Ishikawa (cell line): ENCODE results near the gene PMFBP1.

Experiments
- CEBPB ChIP-seq: IDR thresholded peaks from 2 replicates; pipeline ENCODE4 v1.6.1; 2012
- CREB1 ChIP-seq: IDR thresholded peaks from 2 replicates; pipeline ENCODE4 v1.6.1; 2012; ENCODE audit warnings: low read depth
- EGR1 ChIP-seq: IDR thresholded peaks from 2 replicates; pipeline ENCODE4 v1.6.1; 2012
- EP300 ChIP-seq: IDR thresholded peaks from 2 replicates; pipeline ENCODE4 v1.6.1; 2012; ENCODE audit warnings: borderline replicate concordance
- FOXM1 ChIP-seq: IDR thresholded peaks from 2 replicates; pipeline ENCODE4 v1.6.1; 2012; ENCODE audit warnings: low read depth, borderline replicate concordance
- NFIC ChIP-seq: IDR thresholded peaks from 2 replicates; pipeline ENCODE4 v1.6.1; 2012
- RAD21 ChIP-seq: IDR thresholded peaks from 2 replicates; pipeline ENCODE4 v1.6.1; 2012; ENCODE audit warnings: low read depth
- TAF1 ChIP-seq: IDR thresholded peaks from 2 replicates; pipeline ENCODE4 v1.6.1; 2012; ENCODE audit warnings: low read depth, mild to moderate bottlenecking
- TCF12 ChIP-seq: IDR thresholded peaks from 2 replicates; pipeline ENCODE4 v1.6.1; 2012; ENCODE audit warnings: low read depth
- TEAD4 ChIP-seq: IDR thresholded peaks from 2 replicates; pipeline ENCODE4 v1.6.1; 2012
- YY1 ChIP-seq: IDR thresholded peaks from 2 replicates; pipeline ENCODE4 v1.6.1; 2012; ENCODE audit warnings: low read depth
- ZBTB7A ChIP-seq: IDR thresholded peaks from 2 replicates; pipeline ENCODE4 v1.6.1; 2012; ENCODE audit warnings: low read depth
- TF ChIP-seq, protein P1 (sequence below): IDR thresholded peaks from 2 replicates; pipeline ENCODE4 v1.6.1; 2012
- TF ChIP-seq, protein P2 (sequence below): IDR thresholded peaks from 2 replicates; pipeline ENCODE4 v1.6.1; 2012
- TF ChIP-seq, protein P3 (sequence below): IDR thresholded peaks from 2 replicates; pipeline ENCODE4 v1.6.1; 2012; ENCODE audit warnings: low read depth, mild to moderate bottlenecking

The PMFBP1 gene

DNA sequence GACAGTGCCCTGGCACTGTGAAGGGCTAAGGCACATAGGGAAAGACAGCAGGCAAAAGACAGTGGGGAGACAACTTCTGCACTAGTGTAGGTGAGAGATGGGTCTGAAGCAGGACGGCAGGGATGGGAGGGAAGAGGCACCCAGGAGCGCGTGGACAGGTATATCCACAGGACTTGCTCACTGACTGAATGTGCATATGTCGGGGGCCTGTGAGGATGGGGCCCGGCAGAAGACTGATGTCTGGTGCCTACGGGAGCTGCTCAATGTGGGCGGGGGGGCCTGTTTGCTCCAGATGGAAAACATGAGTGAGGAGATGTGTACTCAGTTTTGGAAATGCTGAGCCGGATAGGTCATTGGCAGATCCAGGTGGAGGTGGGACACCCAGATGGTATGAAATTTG lies 47.3 kb upstream of the PMFBP1 start:
- no peak for TF ChIP-seq EP300

DNA sequence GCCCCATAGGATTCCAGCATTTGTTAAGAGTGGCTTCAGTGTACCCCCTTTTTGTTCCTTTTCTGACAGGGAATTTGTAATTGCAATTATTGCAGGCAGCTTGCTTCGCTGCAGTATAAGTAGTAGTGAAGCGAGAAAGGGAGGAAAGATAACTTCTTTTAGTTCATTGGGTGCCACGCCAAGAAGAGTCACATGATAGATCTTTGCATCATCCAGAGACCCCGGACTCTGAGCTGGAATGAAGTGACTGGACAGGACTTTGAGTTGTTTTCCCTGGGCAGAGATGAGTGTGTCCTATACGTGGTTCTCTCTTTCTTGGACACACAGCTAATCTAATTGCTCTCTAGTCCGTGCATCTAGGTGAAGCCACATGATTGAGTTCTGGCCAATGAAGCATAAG lies 44.8 kb upstream of the PMFBP1 start:
- TF ChIP-seq TAF1 (no peak), RAD21 (no peak), ZBTB7A (no peak), CEBPB (no peak), FOXM1 (no peak), TCF12 (no peak), EP300 (no peak), YY1 (no peak), TEAD4 (no peak), EGR1 (no peak), NFIC (no peak)
- TF ChIP-seq, protein P1, sequence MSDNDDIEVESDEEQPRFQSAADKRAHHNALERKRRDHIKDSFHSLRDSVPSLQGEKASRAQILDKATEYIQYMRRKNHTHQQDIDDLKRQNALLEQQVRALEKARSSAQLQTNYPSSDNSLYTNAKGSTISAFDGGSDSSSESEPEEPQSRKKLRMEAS = no peak
- TF ChIP-seq, protein P2, sequence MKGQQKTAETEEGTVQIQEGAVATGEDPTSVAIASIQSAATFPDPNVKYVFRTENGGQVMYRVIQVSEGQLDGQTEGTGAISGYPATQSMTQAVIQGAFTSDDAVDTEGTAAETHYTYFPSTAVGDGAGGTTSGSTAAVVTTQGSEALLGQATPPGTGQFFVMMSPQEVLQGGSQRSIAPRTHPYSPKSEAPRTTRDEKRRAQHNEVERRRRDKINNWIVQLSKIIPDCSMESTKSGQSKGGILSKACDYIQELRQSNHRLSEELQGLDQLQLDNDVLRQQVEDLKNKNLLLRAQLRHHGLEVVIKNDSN = no peak
- TF ChIP-seq, protein P3, sequence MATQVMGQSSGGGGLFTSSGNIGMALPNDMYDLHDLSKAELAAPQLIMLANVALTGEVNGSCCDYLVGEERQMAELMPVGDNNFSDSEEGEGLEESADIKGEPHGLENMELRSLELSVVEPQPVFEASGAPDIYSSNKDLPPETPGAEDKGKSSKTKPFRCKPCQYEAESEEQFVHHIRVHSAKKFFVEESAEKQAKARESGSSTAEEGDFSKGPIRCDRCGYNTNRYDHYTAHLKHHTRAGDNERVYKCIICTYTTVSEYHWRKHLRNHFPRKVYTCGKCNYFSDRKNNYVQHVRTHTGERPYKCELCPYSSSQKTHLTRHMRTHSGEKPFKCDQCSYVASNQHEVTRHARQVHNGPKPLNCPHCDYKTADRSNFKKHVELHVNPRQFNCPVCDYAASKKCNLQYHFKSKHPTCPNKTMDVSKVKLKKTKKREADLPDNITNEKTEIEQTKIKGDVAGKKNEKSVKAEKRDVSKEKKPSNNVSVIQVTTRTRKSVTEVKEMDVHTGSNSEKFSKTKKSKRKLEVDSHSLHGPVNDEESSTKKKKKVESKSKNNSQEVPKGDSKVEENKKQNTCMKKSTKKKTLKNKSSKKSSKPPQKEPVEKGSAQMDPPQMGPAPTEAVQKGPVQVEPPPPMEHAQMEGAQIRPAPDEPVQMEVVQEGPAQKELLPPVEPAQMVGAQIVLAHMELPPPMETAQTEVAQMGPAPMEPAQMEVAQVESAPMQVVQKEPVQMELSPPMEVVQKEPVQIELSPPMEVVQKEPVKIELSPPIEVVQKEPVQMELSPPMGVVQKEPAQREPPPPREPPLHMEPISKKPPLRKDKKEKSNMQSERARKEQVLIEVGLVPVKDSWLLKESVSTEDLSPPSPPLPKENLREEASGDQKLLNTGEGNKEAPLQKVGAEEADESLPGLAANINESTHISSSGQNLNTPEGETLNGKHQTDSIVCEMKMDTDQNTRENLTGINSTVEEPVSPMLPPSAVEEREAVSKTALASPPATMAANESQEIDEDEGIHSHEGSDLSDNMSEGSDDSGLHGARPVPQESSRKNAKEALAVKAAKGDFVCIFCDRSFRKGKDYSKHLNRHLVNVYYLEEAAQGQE = no peak

DNA sequence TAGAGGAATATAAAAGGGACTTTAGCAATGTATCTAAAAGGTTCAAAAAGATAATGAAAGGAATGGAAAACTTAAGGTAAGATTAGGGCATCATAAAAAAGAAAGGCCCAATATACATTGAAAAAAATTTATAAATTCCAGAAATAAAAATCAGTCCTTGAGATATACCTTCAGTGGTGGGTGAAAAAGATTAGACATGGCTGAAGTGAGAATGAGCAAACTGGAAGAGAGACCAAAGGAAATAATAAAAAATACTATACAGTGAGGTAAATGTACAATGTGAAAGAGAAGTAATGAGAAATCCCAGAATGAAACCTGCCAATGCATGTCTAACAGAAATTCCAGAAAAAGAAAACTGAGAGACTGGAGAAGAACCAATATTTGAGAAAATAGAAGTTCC lies 42.9 kb upstream of the PMFBP1 start:
- TF ChIP-seq TCF12 (no peak), CEBPB (no peak), NFIC (no peak), EGR1 (no peak), YY1 (no peak), RAD21 (no peak), TAF1 (no peak), CREB1 (no peak), EP300 (no peak), FOXM1 (no peak), ZBTB7A (no peak), TEAD4 (no peak)
- TF ChIP-seq, protein P1 = no peak
- TF ChIP-seq, protein P3 = no peak
- TF ChIP-seq, protein P2 = no peak

DNA sequence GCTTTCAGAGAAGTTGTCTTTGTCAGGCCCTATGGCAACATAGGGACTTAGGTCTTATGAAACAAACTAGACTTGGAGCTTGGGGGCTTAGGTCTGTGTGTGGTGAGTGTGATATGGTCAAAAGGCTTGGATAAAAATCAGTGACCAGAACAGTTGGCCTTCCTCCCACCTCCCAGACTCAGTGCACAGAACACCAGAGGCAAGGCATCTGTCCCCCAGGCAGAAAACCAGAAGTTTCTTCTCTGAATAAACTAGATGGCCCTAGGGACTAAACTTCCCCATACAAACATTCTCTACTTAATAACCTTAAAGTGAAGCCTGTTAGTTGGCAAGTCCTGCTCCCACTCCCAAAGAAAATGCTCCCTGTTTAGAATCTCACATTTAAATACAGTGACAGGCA lies 39.2 kb upstream of the PMFBP1 start:
- TF ChIP-seq EGR1 (no peak), ZBTB7A (no peak), CEBPB (no peak), YY1 (no peak), NFIC (no peak), TCF12 (no peak), TEAD4 (no peak), EP300 (no peak), CREB1 (no peak), RAD21 (no peak)
- TF ChIP-seq, protein P2 = no peak
- TF ChIP-seq, protein P1 = no peak
- TF ChIP-seq, protein P3 = no peak
